Right kidney (tissue), 1 donor: ENCODE data around the gene SLC36A2.

Experiments
- DNase-seq: peaks from one replicate; pipeline ENCODE4 v3.0.0-alpha.2; 2016

SLC36A2 gene

DNA sequence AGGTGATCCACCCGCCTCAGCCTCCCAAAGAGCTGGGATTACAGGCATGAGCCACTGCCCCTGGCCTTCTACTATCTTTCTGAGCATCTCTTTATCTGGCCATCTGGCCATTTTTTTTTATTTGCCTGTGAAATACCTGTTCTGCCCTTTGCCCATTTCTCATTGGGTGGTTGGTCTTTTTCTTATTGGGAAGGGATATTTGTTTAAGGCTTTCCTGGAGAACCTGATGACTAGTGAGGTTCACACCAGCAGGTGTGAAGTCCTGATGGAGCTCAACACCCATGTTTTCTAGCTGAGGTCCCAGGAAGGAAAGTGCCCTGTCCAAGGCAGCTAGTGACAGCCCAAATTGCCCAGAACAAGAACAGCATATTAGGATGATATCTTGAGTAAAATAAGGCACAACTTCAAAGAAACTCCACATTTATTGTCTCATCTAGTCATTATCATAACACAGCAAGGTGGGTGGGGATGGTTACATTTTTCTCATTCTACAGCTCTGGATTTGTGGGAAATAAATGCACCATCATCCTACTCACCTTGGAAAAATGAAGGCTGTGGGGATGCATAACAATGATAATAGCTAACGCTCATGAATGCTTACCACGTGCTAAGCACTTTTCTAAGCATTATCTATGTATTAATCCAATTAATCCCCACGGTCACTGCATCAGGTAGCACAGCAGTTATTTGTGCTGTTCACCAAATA, 64.1 kb downstream of the SLC36A2 start:
- DNase-seq = no peak

DNA sequence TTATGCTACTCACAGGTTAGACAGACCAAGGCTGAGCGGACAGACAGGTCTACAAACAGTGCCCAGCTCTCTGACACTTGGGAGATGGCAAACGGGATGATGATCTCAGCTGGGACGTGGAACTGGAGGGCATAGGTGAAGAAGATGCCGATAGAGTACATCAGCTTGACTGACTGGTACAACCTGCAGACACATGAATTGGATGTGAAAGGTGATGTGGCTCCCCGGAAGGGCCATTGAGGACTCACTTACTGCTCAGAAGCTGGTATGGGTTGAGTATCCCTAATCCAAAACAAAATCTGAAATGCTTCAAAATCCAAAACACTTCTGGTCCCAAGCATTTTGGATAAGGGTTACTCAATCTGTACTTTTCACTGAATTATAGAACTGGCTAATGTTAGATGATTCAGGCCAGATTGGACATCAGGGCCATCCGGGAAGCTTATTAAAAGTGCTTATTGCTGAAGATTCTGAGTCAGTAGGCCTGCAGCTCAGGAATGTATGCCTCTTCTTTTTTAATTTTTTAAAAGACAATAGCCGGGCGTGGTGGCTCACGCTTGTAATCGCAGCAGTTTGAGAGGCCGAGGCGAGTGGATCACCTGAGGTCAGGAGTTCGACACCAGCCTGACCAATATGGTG, 66.2 kb downstream of the SLC36A2 start:
- no peak for DNase-seq

DNA sequence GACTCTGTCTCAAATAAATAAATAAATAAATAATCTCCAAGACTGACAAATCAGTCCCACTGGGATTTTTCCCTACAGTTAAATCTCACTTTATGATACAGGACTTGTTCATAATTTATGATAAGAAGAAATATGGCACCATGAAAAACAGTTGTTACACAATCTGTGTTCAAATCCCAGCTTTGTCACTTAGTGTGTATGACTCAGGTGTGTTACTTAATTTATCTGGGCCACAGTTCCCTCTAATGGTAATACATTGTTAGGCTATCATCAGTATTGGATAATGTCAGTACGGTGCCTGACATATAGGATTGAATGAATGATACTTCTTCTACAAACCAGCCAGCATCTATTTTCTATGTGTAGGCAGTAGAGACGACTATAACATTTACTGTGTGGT, 66.9 kb downstream of the SLC36A2 start:
- no peak for DNase-seq

DNA sequence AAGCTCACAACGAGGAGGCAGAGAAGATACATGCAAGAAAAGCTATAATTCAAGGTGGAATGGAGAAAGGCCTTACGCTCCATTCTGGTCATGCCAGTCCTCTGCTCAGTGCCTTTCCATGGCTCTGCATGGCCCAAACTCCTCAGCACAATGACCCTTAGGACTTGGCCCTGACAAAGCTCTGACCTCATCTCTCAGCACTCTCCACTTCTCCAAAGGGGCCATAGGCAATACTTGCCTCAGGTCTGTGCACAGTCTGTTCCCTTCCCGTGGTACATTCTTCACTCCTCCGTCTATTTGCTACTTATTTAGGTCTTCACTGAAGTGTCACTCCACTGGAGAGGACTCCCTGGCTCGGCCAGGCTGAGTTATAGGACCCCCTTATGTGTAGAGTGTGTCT, 68.5 kb downstream of the SLC36A2 start:
- DNase-seq = no peak

DNA sequence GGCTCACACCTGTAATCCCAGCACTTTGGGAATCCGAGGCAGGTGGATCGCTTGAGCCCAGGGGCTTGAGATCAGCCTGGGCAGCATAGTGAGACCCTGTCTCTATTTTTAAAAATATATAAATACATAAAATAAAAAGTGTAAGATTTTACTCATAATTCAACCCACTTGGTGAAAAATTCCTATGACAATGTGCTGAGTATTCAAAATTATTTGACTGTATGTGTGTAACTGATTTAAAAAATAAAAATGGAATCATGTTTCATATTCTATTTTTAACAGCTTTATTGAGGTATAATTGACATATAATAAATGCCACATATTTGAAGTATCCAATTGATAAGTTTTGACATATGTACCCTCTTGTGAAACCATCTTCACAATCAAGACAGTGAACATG, 71.6 kb downstream of the SLC36A2 start:
- DNase-seq = no peak

DNA sequence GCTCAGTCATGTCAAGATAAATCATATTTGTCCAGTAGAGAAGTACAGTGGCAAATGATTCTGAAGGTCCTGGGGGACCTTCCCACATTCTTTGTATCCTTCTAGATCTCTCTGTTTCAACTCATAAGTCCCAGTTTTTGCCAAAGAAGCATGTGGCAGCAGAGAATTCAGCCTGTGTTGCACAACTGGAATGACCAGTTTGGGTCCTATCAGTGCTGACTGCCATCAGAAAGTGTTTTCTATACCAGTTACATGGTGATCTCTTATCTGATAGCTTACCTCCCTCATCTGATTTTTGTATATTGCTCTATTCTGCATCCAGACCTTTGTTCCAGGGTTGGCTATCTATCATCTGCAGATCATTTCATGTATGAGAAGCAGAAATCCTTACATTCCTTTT, 72.7 kb downstream of the SLC36A2 start:
- no peak for DNase-seq

DNA sequence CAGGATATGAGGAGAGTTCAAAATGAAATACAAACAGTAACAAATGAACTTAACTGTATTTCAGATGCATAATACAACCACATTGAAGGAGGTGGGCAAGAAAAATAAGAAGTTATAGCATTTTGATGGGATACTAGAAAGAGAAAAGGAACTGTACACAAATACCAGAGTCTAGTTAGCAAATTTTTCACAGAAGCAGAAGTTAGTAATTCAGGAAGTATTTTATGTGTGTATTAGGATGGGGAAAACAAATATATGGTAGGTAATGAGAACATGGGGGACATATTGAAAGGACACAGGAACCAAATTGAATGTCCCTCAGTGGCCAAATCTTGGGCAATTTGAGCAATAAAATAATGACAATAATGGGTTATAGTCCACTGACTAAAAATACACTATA, 76.0 kb downstream of the SLC36A2 start:
- no peak for DNase-seq

DNA sequence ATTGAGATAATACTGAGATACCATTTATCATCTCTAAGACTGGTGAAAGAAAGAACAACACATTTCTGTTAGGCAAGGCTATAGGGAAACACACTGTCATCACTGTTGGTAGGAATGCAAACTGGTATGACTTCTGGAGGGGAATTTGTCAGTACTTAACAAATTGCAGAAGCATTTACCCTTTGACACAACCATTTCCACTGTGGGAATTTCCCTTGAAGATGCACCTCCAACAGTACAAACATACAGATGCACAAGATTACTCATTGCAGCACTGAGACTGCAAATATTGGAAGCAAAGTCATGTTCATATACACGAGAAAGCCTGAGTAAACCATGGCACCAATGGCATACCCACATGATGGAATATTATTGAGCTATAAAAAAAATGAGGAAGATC, 76.8 kb downstream of the SLC36A2 start:
- DNase-seq = no peak

DNA sequence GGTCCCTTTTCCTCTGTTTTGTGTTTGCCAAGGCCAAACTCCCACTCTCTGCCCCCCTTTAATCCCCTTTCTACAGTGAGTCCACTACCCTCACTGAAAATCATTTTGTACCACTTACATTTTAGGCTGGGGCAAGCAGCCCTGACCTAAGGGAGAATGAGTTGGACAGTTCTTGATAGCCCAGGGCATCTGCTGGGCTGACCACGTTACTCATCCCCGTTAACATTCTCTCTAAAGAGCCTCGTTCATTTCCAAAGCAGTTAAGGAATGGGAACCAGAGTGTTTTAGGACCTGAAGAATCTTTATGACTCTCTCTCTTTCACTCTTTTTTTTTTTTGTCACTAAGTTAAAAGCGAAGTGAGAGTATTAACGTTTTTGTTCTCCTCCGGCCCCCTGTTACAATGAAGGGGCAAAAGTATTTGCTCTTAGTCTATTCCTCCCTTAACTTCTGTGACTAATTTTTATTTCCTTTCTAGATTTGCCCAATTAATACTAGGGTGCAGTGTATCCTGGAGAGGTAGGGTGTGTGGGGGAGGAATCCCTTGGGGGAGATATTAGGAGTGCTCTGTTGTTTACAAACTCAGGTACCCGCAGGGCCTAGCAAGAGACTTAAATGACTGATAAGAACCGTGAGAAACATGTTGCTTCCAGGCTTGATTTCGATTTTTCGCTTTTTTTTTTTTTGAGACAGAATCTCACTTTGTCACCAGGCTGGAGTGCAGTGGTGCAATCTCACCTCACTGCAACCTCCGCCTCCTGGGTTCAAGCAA, 79.7 kb downstream of the SLC36A2 start:
- DNase-seq = no peak
